RCC 7860 (cell line): ENCODE results near the gene SCART1.

Experiments
- DNase-seq: peaks from one replicate; pipeline ENCODE4 v3.0.0-alpha.2; 2015; ENCODE audit warnings: low spot score
- FAIRE-seq: peaks from 2 replicates; lab custom pipeline; 2012; peaks lifted over from hg19 to GRCh38; lab: Jason Lieb, UNC

SCART1 gene

GRCh38 chr10:133454204-133454893 lies 604 bp downstream of the SCART1 start:
- FAIRE-seq (no peak), DNase-seq (no peak)

- FAIRE-seq (no peak), DNase-seq (no peak)
Observed at GRCh38 chr10:133455196-133455595, 1.5 kb downstream of the SCART1 start.

- FAIRE-seq: no peak
Observed at GRCh38 chr10:133455611-133456031, 1.9 kb downstream of the SCART1 start.

GRCh38 chr10:133456041-133456951 lies 2.6 kb downstream of the SCART1 start:
- FAIRE-seq (no peak), DNase-seq (no peak)

More at GRCh38 chr10:133455611-133456031, 1.9 kb downstream of the SCART1 start:
- DNase-seq: no peak

- no peak for FAIRE-seq
Observed at GRCh38 chr10:133457100-133457841, 3.5 kb downstream of the SCART1 start.

GRCh38 chr10:133458021-133458709 lies 4.4 kb downstream of the SCART1 start:
- no peak for FAIRE-seq

More at GRCh38 chr10:133457100-133457841, 3.5 kb downstream of the SCART1 start:
- no peak for DNase-seq

GRCh38 chr10:133458710-133459453 lies 5.1 kb downstream of the SCART1 start:
- DNase-seq (no peak), FAIRE-seq (no peak)

More at GRCh38 chr10:133458021-133458709, 4.4 kb downstream of the SCART1 start:
- DNase-seq: no peak

GRCh38 chr10:133459454-133460207 lies 5.9 kb downstream of the SCART1 start:
- no peak for DNase-seq
- FAIRE-seq: no peak

GRCh38 chr10:133460208-133460769 lies 6.5 kb downstream of the SCART1 start:
- FAIRE-seq (no peak), DNase-seq (no peak)

- FAIRE-seq (no peak), DNase-seq (no peak)
Observed at GRCh38 chr10:133461027-133461426, 7.3 kb downstream of the SCART1 start.

- no peak for DNase-seq
- FAIRE-seq: no peak
Observed at GRCh38 chr10:133461841-133462240, 8.1 kb downstream of the SCART1 start.

- DNase-seq (no peak), FAIRE-seq (no peak)
Observed at GRCh38 chr10:133462512-133463305, 9.0 kb downstream of the SCART1 start.

GRCh38 chr10:133464582-133465031 lies 10.9 kb downstream of the SCART1 start:
- no peak for DNase-seq
- no peak for FAIRE-seq

GRCh38 chr10:133465191-133465949 lies 11.6 kb downstream of the SCART1 start:
- FAIRE-seq (no peak), DNase-seq (no peak)

GRCh38 chr10:133465950-133466474 lies 12.3 kb downstream of the SCART1 start:
- no peak for DNase-seq
- FAIRE-seq: no peak

- no peak for FAIRE-seq
- DNase-seq: no peak
Observed at GRCh38 chr10:133466683-133467275, 13.0 kb downstream of the SCART1 start.
